HPDE6-E6E7 (cell line): ENCODE results near the gene FAM153A.
"Not testable (repeated sequence)": the region's sequence is repeated elsewhere in the genome, so short reads cannot be mapped to it uniquely, and the experiment has no call there.

ENCODE experiments used
- DNase-seq: peaks from one replicate; pipeline ENCODE4 v3.0.0; 2011; ENCODE audit warnings: missing footprints; ENCODE audit errors: extremely low spot score

FAM153A gene

DNA sequence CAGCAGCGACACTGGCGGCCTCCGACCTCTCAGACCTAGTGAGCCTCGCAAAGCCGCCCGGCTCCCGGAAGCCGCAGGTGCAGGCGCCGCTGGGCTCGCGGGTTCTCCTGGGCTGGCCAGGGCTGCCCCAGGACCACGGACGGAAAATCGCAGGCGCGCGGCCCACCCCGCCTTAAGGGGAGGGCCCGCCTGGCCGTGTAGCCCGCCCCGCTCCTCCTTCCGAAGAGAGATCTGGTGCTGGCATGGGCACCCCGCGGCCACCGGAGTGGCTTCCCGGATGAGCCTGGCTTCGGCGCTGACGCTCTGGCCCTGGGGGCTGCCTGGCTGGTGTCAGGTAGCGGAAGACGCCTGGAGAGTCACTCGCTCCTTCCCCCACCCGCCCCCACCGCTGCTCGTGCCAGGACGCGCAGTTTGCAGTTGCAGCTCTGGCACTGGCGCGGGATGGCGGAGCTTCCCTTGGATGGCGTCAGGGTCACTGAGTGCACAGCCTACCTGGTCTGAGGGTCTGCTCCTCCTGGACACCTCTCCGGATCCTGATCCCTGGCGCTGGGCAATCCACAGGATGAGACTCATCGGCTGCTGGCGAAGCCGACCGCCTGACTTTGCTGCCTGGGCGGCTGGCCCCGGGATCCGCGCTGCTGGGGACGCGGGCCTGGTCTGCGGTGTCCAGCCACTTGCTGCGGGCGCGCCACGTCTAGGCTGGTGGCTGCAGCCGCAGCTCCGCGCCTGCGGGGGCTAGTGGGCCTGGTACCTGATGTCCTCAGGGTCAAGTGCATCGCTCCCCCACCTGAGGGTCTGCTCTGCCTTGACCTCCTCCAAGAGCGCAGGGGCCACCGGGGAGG lies at the start of gene FAM153A:
FAM153A (minus strand) TSS at position 108 of the 842 bp plus-strand sequence.
- DNase-seq: not testable (repeated sequence)

GRCh38 chr5:177832287-177832686 lies 49.6 kb upstream of the FAM153A start:
- not testable (repeated sequence) for DNase-seq

- DNase-seq: not testable (repeated sequence)
These were observed 43.4 kb upstream of the FAM153A start for GRCh38 chr5:177826073-177826472.

DNA sequence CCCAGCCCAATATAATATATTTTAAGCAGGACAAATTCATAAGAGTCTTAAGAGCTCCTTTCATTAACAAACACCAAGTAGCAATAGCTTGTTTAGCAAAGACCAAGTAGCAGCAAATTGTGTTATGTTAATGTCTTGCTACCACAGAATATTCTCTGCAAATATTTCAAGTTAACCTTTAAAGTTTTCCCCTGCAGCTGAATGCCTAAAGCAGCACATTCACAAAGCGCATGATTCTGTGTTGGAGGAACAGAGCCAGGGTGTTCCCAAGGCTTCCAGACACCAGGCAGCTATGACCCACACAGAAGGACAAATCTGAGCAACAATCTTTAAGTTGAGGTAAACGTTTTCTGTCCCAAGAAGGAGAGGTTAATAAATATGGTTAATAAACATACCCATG lies 42.1 kb upstream of the FAM153A start:
- not testable (repeated sequence) for DNase-seq

GRCh38 chr5:177822489-177822888 lies 39.8 kb upstream of the FAM153A start:
- not testable (repeated sequence) for DNase-seq

DNA sequence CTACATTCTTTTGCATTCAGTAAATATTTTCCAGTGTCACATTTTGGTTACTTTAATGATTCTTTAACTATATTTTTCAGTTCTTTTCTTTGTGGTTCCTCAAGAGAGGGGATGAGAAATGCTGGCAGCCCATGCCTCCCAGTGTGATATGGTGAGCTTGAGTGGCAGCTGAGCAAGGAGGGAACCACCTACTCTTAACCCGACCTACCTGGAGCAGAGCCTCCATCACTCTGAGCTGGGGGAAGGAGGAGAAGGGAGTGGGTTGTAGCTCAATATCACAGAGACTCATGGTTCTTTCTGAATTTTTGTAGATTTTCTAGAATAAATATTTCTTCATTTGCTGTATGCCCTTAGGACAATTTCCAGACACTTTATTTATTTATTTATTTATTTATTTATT lies 37.0 kb upstream of the FAM153A start:
- not testable (repeated sequence) for DNase-seq

DNA sequence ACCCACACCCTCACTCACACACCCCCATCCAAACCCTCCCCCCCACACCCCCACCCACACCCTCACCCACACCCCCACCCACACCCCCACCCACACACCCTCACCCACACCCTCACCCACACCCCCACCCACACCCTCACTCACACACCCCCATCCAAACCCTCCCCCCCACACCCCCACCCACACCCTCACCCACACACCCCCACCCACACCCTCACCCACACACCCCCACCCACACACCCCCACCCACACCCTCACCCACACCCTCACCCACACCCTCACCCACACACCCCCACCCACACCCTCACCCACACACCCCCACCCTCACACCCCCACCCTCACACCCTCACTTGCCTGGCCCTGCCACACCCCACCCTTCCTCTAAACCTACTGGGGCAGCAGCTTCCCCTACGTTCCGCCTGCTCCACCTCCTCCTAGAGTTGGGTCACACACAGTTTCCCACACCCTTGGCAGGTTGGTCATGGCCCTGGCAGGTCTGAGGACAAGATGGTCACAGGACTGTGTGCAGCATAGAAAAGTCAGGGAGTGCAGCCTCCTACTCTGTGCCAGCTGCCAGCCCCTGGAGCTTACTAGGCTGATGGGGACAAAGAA lies 30.2 kb upstream of the FAM153A start:
- not testable (repeated sequence) for DNase-seq

GRCh38 chr5:177812160-177812743 lies 29.6 kb upstream of the FAM153A start:
- not testable (repeated sequence) for DNase-seq

DNA sequence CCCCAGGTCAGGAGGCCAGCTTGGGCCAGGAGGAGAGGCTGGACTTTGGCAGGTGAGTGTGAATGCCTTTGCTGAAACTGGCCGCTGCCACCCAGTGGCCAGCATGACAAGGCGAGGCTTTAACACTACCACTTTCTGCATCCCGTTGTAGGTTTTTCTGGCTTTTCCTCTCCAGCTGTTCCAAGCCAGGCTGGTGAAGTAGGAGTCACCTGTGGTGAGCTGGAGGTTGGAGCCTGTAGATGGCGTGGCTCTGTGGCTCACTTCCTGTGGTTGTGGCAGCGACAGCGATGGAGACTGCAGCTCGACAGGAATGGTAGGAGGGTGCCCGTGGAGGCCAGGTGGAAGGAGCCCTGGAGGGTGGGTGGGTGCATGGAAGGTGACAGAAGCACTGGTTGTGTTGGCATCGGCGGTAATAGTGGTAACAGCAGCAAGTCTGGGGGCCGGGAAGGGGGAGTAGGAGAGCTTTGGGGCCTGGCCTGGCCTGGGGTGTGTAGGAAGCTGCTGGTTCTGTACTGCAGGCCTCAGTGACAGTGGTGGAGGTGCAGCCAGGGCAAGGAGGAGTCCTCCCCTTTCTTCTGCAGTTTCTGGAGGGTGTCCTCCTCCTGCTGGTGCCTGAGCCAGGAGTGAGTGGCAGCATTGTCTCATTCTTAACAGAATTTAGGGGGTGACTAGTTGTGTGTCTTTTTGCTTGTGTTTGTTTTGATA lies 26.7 kb upstream of the FAM153A start:
- DNase-seq: not testable (repeated sequence)

DNA sequence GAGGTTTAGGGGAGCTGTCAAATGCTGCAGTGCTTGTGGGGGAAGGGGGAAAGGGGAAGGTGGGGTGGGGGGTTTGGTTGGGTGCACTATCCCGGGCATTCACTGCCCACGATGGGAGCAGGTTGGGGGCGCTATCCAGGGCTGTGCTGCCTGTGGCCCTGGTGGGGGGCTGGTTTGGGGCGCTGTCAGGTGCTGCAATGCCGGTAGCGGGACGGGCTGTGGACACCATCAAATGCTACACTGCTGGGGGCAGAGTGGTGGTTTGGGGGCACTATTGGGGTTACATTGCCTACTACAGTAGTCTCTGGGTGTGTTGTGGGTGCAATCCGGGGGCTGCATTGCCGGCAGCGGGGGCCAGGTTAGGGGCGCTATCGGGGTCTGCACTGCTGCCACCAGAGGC lies 25.7 kb upstream of the FAM153A start:
- DNase-seq: not testable (repeated sequence)

DNA sequence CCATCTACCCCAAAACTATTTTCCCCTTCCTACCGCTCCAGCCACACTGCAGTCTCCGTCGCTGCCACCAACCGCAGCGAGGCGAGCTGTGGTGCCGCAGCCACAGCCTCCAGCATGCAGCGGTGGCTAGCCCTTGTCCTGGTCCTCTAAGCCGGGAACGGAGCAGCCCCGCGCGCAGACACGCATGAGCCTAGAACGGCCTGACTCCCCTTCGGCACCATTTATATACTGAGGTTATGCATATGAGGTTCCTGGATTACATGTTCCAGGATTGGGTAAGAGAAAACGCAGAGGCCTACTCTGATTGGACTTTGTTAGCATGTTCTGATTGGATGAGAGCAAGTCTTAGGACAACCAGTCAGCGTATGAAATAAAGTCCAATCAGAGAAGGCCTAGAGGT lies 24.6 kb upstream of the FAM153A start:
- DNase-seq: not testable (repeated sequence)

DNA sequence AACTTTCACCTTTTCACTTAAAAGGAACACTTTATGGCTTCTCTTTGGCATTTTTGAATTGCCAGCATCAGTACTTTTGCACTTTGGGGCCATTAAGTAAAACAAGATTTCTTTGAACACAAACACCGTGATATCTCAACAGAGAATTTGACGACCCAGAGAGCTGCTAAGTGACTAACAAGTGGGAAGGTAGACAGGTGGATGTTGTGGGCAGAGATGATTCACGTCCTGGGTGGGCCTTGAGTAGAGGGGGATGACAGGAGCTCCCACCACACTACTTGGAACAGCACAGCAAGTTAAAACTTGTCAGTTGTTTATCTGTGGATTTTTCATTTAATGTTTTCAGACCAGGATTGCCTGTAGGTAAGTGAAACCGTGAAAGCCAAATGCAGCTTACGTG lies 18.7 kb upstream of the FAM153A start:
- peak; percentile 3 for DNase-seq

DNA sequence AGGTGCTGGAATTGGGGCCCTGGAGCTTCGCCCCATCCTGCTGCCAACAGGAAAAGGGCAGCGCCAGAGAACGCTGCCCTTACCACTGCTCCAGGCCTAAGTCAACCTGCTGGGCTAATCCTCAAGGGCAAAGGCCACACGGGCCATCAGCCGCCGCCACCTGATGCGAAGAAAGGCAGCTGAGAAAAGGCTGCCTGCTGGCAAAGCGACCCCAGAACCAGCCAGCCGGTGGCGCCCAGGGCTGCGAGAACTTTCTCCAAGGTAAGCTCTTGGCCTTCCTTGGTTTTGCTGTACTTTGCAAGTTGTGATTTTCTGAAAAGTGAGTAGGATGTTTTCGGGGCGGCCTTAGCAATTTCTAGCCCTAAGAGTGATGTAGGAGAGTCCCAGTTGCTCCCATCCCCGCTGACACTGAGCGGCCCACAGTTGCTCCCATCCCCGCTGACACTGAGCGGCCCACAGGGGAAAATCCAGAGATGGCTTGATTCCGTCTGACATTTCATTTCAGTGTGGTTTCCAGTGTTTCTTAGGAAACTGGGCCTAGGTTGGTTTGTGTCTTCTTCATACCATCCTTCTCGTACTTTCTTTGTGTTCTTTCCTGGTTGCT lies 15.6 kb upstream of the FAM153A start:
- DNase-seq: not testable (repeated sequence)

GRCh38 chr5:177793272-177793671 lies 10.6 kb upstream of the FAM153A start:
- DNase-seq: not testable (repeated sequence)

DNA sequence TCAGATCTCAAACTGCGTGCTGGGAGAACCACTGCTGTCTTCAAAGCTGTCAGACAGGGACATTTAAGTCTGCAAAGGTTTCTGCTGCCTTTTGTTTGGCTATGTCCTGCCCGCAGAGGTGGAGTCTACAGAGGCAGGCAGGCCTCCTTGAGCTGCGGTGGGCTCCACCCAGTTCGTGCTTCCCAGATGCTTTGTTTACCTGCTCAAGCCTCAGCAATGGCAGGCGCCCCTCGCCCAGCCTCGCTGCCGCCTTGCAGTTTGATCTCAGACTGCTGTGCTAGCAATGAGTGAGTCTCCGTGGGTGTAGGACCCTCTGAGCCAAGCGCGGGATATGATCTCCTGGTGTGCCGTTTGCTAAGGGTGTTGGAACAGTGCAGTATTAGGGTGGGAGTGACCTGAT lies 8.9 kb upstream of the FAM153A start:
- DNase-seq: not testable (repeated sequence)

GRCh38 chr5:177782169-177782568 lies 530 bp downstream of the FAM153A start:
- DNase-seq: not testable (repeated sequence)

GRCh38 chr5:177771206-177771605 lies 11.5 kb downstream of the FAM153A start:
- DNase-seq: not testable (repeated sequence)

- not testable (repeated sequence) for DNase-seq
These were observed 12.1 kb downstream of the FAM153A start for GRCh38 chr5:177770646-177771045.

DNA sequence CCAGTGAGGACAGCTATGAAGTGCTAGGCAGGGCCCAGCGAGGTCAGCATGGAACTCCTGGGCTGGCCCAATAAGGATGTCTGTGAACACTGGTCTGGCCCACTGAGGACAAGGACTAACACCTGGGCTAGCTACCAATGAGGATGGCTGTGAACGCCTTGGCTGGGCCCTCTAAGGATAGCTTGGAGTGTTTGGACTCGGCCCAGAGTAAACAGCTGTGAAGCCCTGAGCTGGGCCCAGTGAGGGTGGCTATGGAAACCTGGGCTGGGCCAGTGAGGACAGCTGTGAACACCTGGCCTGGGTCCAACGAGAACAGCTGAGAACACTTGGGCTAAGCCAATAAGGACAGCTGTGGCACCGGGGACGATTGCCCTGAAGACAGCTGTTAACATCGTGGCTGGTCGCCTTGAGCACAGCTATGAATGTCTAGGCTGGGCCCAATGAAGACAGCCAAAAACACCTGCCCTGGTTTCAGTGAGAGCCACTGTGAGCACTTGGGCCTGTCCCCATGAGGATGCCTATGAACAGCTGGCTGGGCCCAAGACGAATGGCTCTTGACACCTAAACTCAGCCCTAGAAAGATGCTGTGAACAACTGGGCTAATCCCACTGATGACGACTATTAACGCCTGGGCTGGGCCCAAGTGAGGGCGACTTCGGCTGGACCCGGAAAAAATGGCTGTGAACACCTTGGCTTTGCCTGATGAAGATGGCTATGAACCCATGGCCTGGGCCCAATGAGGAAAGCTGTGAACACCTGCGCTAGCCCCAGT lies 18.8 kb downstream of the FAM153A start:
- DNase-seq: not testable (repeated sequence)

DNA sequence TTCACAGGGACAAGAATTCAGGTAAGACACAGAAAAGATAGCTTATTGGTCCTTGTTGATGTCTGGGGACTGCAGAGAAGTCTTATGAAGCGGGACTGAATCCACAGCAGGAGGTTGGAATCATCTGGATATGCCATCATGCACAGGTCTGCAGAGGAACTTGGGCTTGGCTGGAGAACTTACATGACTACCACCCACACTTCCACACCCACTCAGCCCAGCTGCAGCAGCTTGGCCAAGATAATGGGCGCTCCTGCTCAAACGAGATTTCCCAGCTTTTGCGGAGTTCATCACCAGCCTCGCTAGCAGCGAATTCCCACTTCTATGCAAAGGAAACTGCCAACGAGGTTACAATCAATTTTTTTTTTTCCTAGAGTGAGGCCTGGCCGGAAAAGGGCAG lies 21.7 kb downstream of the FAM153A start:
- not testable (repeated sequence) for DNase-seq

GRCh38 chr5:177747354-177747753 lies 35.3 kb downstream of the FAM153A start:
- not testable (repeated sequence) for DNase-seq
